OCI-LY1 (cell line): ENCODE results near the gene UBE2G2.

Experiments
- CTCF ChIP-seq: fragments of 200-600 bp; sonication (generic), shearing (Covaris generic); IDR thresholded peaks from 2 replicates; pipeline ENCODE4 v1.5.1; 2017; ENCODE audit warnings: mild to moderate bottlenecking, antibody characterized with exemption, low read length, moderate library complexity, mixed read lengths
- EZH2 ChIP-seq: fragments of 200-600 bp; sonication (generic), shearing (Covaris generic); IDR thresholded peaks from 2 replicates; pipeline ENCODE4 v1.8.0; 2017; ENCODE audit warnings: borderline replicate concordance, mixed run types, mild to moderate bottlenecking, antibody characterized with exemption, low read length, moderate library complexity, mixed read lengths

- TF ChIP-seq CTCF (no peak), EZH2 (no peak)
Observed at GRCh38 chr21:44805226-44805625, 3.6 kb upstream of the UBE2G2 start.
